Activated CD8-positive, alpha-beta T cell treated with anti-CD3 and anti-CD28 coated beads for 36 hours (primary cell): ENCODE results near the gene NKAIN1. TPM values are rescaled to one million over a fixed set of nuclear protein-coding genes. Genes with fewer than 3 reads are reported as not detected.

ENCODE experiments used
- ATAC-seq: fragments of 200-7000 bp; cut with Tn5 transposase; one replicate; pipeline ENCODE4 v1.10.0; 2021; ENCODE audit warnings: mild to moderate bottlenecking, moderate library complexity
- CTCF ChIA-PET: fragments of 350-600 bp; sonication (Branson Sonifier 250); formaldehyde crosslinking; loops from one replicate; lab custom pipeline; 2021; ENCODE audit warnings: antibody characterized with exemption; lab: Charles Lee
- POLR2A ChIA-PET: fragments of 350-600 bp; sonication (Branson Sonifier 250); formaldehyde crosslinking; loops from one replicate; lab custom pipeline; 2021; ENCODE audit warnings: antibody characterized with exemption; lab: Charles Lee
- DNase-seq: peaks from one replicate; pipeline ENCODE4 v3.0.0-alpha.2; 2020
- H3K27ac Mint-ChIP-seq: one replicate; pipeline ENCODE4 v1.8.0; 2021; ENCODE audit warnings: mild to moderate bottlenecking, mixed read lengths
- H3K27me3 Mint-ChIP-seq: one replicate; pipeline ENCODE4 v1.8.0; 2021; ENCODE audit warnings: mixed read lengths
- H3K36me3 Mint-ChIP-seq: one replicate; pipeline ENCODE4 v1.8.0; 2021; ENCODE audit warnings: low read depth, mixed read lengths
- H3K4me1 Mint-ChIP-seq: one replicate; pipeline ENCODE4 v1.8.0; 2021; ENCODE audit warnings: low read depth, mixed read lengths
- H3K4me3 Mint-ChIP-seq: one replicate; pipeline ENCODE4 v1.8.0; 2021; ENCODE audit warnings: mild to moderate bottlenecking, moderate library complexity, mixed read lengths
- H3K9me3 Mint-ChIP-seq: one replicate; pipeline ENCODE4 v1.8.0; 2021; ENCODE audit warnings: mixed read lengths
- CTCF ChIP-seq: fragments of 200-600 bp; IDR thresholded peaks from one replicate; pipeline ENCODE4 v1.8.0; 2022; ENCODE audit warnings: antibody characterized with exemption, mild to moderate bottlenecking
- intact Hi-C: fragments of 100-400 bp; cut with micrococcal nuclease; formaldehyde crosslinking; loops from one replicate; pipeline ENCODE4 v1.10.0; 2022
- total RNA-seq, 2 experiments: library from RNA; stranded (reverse); gene quantifications; one replicate each; pipeline ENCODE4 v1.2.3, GENCODE V29; 2021

NKAIN1 gene
- total RNA-seq, 2 experiments from 2014 or later: not detected

GRCh38 chr1:31259746-31260145 lies 20.1 kb upstream of the NKAIN1 start:
- no peaks in the 10 kb centered on the region for H3K4me1 Mint-ChIP-seq
- TF ChIP-seq CTCF: no peak
- ATAC-seq (no peak), DNase-seq (no peak)
- CTCF ChIA-PET: interaction anchor here (0.7 kb wide), 1 partner anchor 98 kb away, joined by 4 read pairs; no protein-coding TSS in a partner anchor
- no peak overlapping the region for H3K4me3 Mint-ChIP-seq
- H3K9me3 Mint-ChIP-seq: no peaks in the 10 kb centered on the region
- intact Hi-C loops: no loop called here
- H3K36me3 Mint-ChIP-seq: peaks cover 40% of the 10 kb centered on the region
- POLR2A ChIA-PET: interaction anchor here (1.4 kb wide), 1 partner anchor 36 kb away, joined by 3 read pairs; no protein-coding TSS in a partner anchor
- no peaks in the 10 kb centered on the region for H3K27me3 Mint-ChIP-seq
- no peak overlapping the region for H3K27ac Mint-ChIP-seq

- DNase-seq: no peak
- H3K27ac Mint-ChIP-seq: no peak overlapping the region
- peaks cover 36% of the 10 kb centered on the region for H3K36me3 Mint-ChIP-seq
- no peak for ATAC-seq
- no peaks in the 10 kb centered on the region for H3K9me3 Mint-ChIP-seq
- intact Hi-C loops: no loop called here
- no peaks in the 10 kb centered on the region for H3K27me3 Mint-ChIP-seq
- no peak overlapping the region for H3K4me3 Mint-ChIP-seq
- no peaks in the 10 kb centered on the region for H3K4me1 Mint-ChIP-seq
- no peak for TF ChIP-seq CTCF
- ChIA-PET CTCF (no interaction called here), POLR2A (no interaction called here)
These were observed 18.9 kb upstream of the NKAIN1 start for GRCh38 chr1:31258581-31258980.

- Mint-ChIP-seq H3K27ac (no peak overlapping the region), H3K27me3 (no peaks in the 10 kb centered on the region), H3K4me1 (no peaks in the 10 kb centered on the region), H3K9me3 (no peaks in the 10 kb centered on the region), H3K36me3 (peaks cover 32% of the 10 kb centered on the region), H3K4me3 (no peak overlapping the region)
- ChIA-PET CTCF (no interaction called here), POLR2A (interaction anchor here (0.8 kb wide), 1 partner anchor 46 kb away, joined by 3 read pairs; no protein-coding TSS in a partner anchor)
- DNase-seq: no peak
- ATAC-seq: no peak
- TF ChIP-seq CTCF: no peak
- intact Hi-C loops: no loop called here
These were observed 17.5 kb upstream of the NKAIN1 start for GRCh38 chr1:31257213-31257612.

- no peaks in the 10 kb centered on the region for H3K9me3 Mint-ChIP-seq
- no peak overlapping the region for H3K4me3 Mint-ChIP-seq
- H3K27me3 Mint-ChIP-seq: no peaks in the 10 kb centered on the region
- intact Hi-C loops: no loop called here
- POLR2A ChIA-PET: no interaction called here
- no peak overlapping the region for H3K27ac Mint-ChIP-seq
- DNase-seq (no peak), ATAC-seq (no peak)
- no peaks in the 10 kb centered on the region for H3K36me3 Mint-ChIP-seq
- CTCF ChIA-PET: interaction anchor here (1.6 kb wide), 1 partner anchor 16 kb away, joined by 4 read pairs; no protein-coding TSS in a partner anchor
- no peaks in the 10 kb centered on the region for H3K4me1 Mint-ChIP-seq
- TF ChIP-seq CTCF: no peak
These were observed 10.2 kb upstream of the NKAIN1 start for GRCh38 chr1:31249854-31250253.

- Mint-ChIP-seq H3K36me3 (no peaks in the 10 kb centered on the region), H3K27ac (no peak overlapping the region), H3K27me3 (no peaks in the 10 kb centered on the region), H3K9me3 (no peaks in the 10 kb centered on the region), H3K4me3 (no peak overlapping the region), H3K4me1 (no peaks in the 10 kb centered on the region)
- DNase-seq (no peak), ATAC-seq (no peak)
- TF ChIP-seq CTCF: no peak
- CTCF ChIA-PET: interaction anchor here (1.1 to 1.6 kb wide), 2 partner anchors 14 to 66 kb away, joined by 3 to 4 read pairs; no protein-coding TSS in a partner anchor
- POLR2A ChIA-PET: interaction anchor here (0.8 kb wide), 1 partner anchor 1467 kb away, joined by 6 read pairs; no protein-coding TSS in a partner anchor
- intact Hi-C loops: no loop called here
These were observed 8.6 kb upstream of the NKAIN1 start for GRCh38 chr1:31248276-31248675.
